K562 (cell line): ENCODE data around the gene FAM227B. TPM values are rescaled to one million over a fixed set of nuclear protein-coding genes. Genes with fewer than 3 reads are reported as not detected.
"Not testable (repeated sequence)": the region's sequence is repeated elsewhere in the genome, so short reads cannot be mapped to it uniquely, and the experiment has no call there.

ENCODE experiments used
- ATAC-seq: fragments of 200-7000 bp; cut with Tn5 transposase; 3 replicates; pipeline ENCODE4 v1.9.1; 2020; ENCODE audit warnings: moderate library complexity
- BruUV-seq: library from RNA; stranded (reverse); fragments of 400-500 nt; replicated peaks from 2 replicates; lab custom pipeline; 2021; lab: Mats Ljungman, UMichigan
- CTCF ChIA-PET: fragments of 300-600 bp; formaldehyde crosslinking; extraction: SDS; loops from one replicate; lab custom pipeline; 2021; ENCODE audit warnings: low intra/inter-chr PET ratio; lab: Yijun Ruan, JAX
- POLR2A ChIA-PET: fragments of 300-600, 350-650 bp; sonication (Branson Sonifier 250); formaldehyde crosslinking; extraction: SDS; loops from one replicate; lab custom pipeline; 2021; ENCODE audit warnings: antibody characterized with exemption, inconsistent platforms; lab: Yijun Ruan, JAX
- DNase-seq, 4 experiments: peaks; one replicate each; pipeline versions ENCODE4 v3.0.0 to v3.0.0-alpha.2; 2011 to 2018; ENCODE audit warnings: low spot score in 3 of 4, mixed read lengths in 3 of 4; ENCODE audit errors: extremely low read depth in 1 of 4
- FAIRE-seq: peaks from 2 replicates; lab custom pipeline; 2011; peaks lifted over from hg19 to GRCh38; lab: Jason Lieb, UNC
- H2AFZ ChIP-seq: 2 replicates; pipeline ENCODE4 v1.6.0; 2011; ENCODE audit warnings: low read depth, low read length, control low read depth, inconsistent platforms
- H3K27ac ChIP-seq: fragments of 200-600 bp; 3 replicates; pipeline ENCODE4 v1.8.0; 2011; ENCODE audit warnings: low read depth, mild to moderate bottlenecking, control low read depth, inconsistent platforms, low read length, moderate library complexity, mixed read lengths; ENCODE audit errors: extremely low read depth
- H3K27me3 ChIP-seq, 2 experiments: fragments of 300-600 bp in 1 of 2; 2 replicates in 1 of 2; 3 replicates in 1 of 2; pipeline versions ENCODE4 v1.6.0 to v1.8.0; 2011; ENCODE audit warnings: inconsistent platforms in 2 of 2, low read length in 2 of 2, mild to moderate bottlenecking in 1 of 2, mixed read lengths in 1 of 2, moderate library complexity in 1 of 2; ENCODE audit not compliant: control insufficient read depth in 2 of 2, insufficient read depth in 2 of 2
- H3K36me3 ChIP-seq: fragments of 300-600 bp; 3 replicates; pipeline ENCODE4 v1.8.0; 2011; ENCODE audit warnings: mild to moderate bottlenecking, low read length, inconsistent platforms; ENCODE audit not compliant: control insufficient read depth, insufficient read depth
- H3K4me1 ChIP-seq, 2 experiments: fragments of 200-600 bp in 1 of 2; replicated peaks in 1 of 2; 2 replicates in 1 of 2; 3 replicates in 1 of 2; pipeline versions ENCODE4 v1.5.1 to v1.8.0; 2011; ENCODE audit warnings: inconsistent platforms in 2 of 2, low read length in 2 of 2, mild to moderate bottlenecking in 1 of 2, mixed read lengths in 1 of 2, moderate library complexity in 1 of 2; ENCODE audit not compliant: control insufficient read depth in 2 of 2, insufficient read depth in 2 of 2
- H3K4me2 ChIP-seq: 2 replicates; pipeline ENCODE4 v1.6.1; 2011; ENCODE audit warnings: low read length, control low read depth, inconsistent platforms, mixed read lengths; ENCODE audit not compliant: insufficient read depth
- H3K4me3 ChIP-seq: fragments of 200-600 bp; sonication (generic), shearing (Covaris generic); 2 replicates; pipeline ENCODE4 v1.5.1; 2016; ENCODE audit warnings: control low read depth, inconsistent platforms
- H3K79me2 ChIP-seq: fragments of 200-600 bp; 3 replicates; pipeline ENCODE4 v1.8.0; 2011; ENCODE audit warnings: low read length, inconsistent platforms; ENCODE audit not compliant: control insufficient read depth, insufficient read depth
- H3K9ac ChIP-seq, 2 experiments: 2 replicates each; pipeline versions ENCODE4 v1.6.0 to v1.6.1; 2011; ENCODE audit warnings: low read depth in 2 of 2, low read length in 2 of 2, control low read depth in 1 of 2, inconsistent platforms in 1 of 2, mild to moderate bottlenecking in 1 of 2, mixed read lengths in 1 of 2; ENCODE audit not compliant: insufficient read depth in 1 of 2
- H3K9me1 ChIP-seq: one replicate; pipeline ENCODE4 v1.6.0; 2011; ENCODE audit warnings: inconsistent platforms, mild to moderate bottlenecking, low read length, moderate library complexity; ENCODE audit not compliant: control insufficient read depth, insufficient read depth
- H3K9me3 ChIP-seq: replicated peaks from 2 replicates; pipeline ENCODE4 v1.5.1; 2011; ENCODE audit warnings: low read depth, low read length, inconsistent platforms; ENCODE audit not compliant: control insufficient read depth, insufficient read depth
- H4K20me1 ChIP-seq: replicated peaks from 2 replicates; pipeline ENCODE4 v1.6.1; 2011; ENCODE audit warnings: low read length, inconsistent platforms, mixed read lengths; ENCODE audit not compliant: control insufficient read depth, insufficient read depth
- CHD2 ChIP-seq: IDR thresholded peaks from 2 replicates; pipeline ENCODE4 v1.6.1; 2011; ENCODE audit warnings: low read depth, low read length
- HDAC8 ChIP-seq: fragments of 450-650 bp; IDR thresholded peaks from 2 replicates; pipeline ENCODE4 v1.6.1; 2016; ENCODE audit warnings: mild to moderate bottlenecking, missing genetic modification characterization, moderate library complexity, missing compliant biosample characterization
- KLF16 ChIP-seq: IDR thresholded peaks from 2 replicates; pipeline ENCODE4 v1.6.1; 2016; ENCODE audit warnings: antibody characterized with exemption
- MCM3 ChIP-seq: fragments of 450-650 bp; IDR thresholded peaks from 2 replicates; pipeline ENCODE4 v1.6.1; 2016
- SAFB ChIP-seq: fragments of 200-400 bp; formaldehyde crosslinking; IDR thresholded peaks from 2 replicates; pipeline ENCODE4 v1.6.1; 2017; ENCODE audit warnings: low read depth, low read length, borderline replicate concordance
- SIX5 ChIP-seq, 2 experiments: IDR thresholded peaks; 2 replicates each; pipeline ENCODE4 v1.6.1; 2011; ENCODE audit warnings: low read length in 2 of 2, borderline replicate concordance in 1 of 2, low read depth in 1 of 2, mild to moderate bottlenecking in 1 of 2, moderate library complexity in 1 of 2; ENCODE audit not compliant: insufficient read depth in 1 of 2
- SMAD4 ChIP-seq: fragments of 250-450 bp; sonication (Bioruptor Pico); conservative IDR thresholded peaks from 2 replicates; pipeline ENCODE4 v1.8.0; 2021; ENCODE audit warnings: inconsistent platforms, mild to moderate bottlenecking, moderate library complexity
- ZFP1 ChIP-seq: fragments of 450-650 bp; formaldehyde crosslinking; IDR thresholded peaks from 2 replicates; pipeline ENCODE4 v1.4.0; 2020; ENCODE audit warnings: mild to moderate bottlenecking, mixed read lengths
- ZNF146 ChIP-seq: IDR thresholded peaks from one replicate; pipeline ENCODE4 v1.6.1; 2018; ENCODE audit warnings: missing compliant biosample characterization; ENCODE audit not compliant: unreplicated experiment
- ZSCAN32 ChIP-seq: fragments of 450-650 bp; formaldehyde crosslinking; IDR thresholded peaks from 2 replicates; pipeline ENCODE4 v1.4.0; 2020; ENCODE audit warnings: mild to moderate bottlenecking, moderate library complexity
- WGBS: fragments of 100-300 bp; shearing (Covaris generic); methylation state at CpG from one replicate; pipeline ENCODE4 v1.1.6; 2016; ENCODE audit warnings: low coverage, mixed read lengths; ENCODE audit not compliant: insufficient coverage; ENCODE audit errors: missing lambda C conversion rate; 5-methylcytosine and 5-hydroxymethylcytosine counted together
- in situ Hi-C: fragments of 300-500 bp; cut with MboI; formaldehyde crosslinking; loops from 4 replicates; pipeline ENCODE4 v1.15.0; 2018; ENCODE audit warnings: inconsistent platforms, mixed read lengths
- intact Hi-C: fragments of 100-400 bp; cut with micrococcal nuclease; formaldehyde crosslinking; loops from 2 replicates; pipeline ENCODE4 v1.14.2; 2022
- polyA plus RNA-seq, 8 experiments: library from polyadenylated mRNA; depleted of rRNA in 4 of 8; stranded (reverse) in 5 of 8; unstranded in 3 of 8; fragments of >200 nt; fragmentation: Nextera tagmentation in 2 of 8; fragmentation: Illumina TruSeq in 1 of 8; extraction: Ambion mirVana in 2 of 8; extraction: Trizol in 1 of 8; gene quantifications; 2 replicates each; pipeline versions ENCODE4 v1.2.1 to v1.2.3, GENCODE V29; 2011 to 2014; ENCODE audit warnings: inconsistent platforms in 1 of 8, missing spikeins in 1 of 8
- total RNA-seq, 7 experiments: library from RNA; depleted of rRNA in 6 of 7; stranded (reverse); fragments of >200 nt in 6 of 7; fragmentation: Illumina TruSeq in 2 of 7; extraction: Trizol in 2 of 7; gene quantifications; 2 replicates each; pipeline versions ENCODE4 v1.2.1 to v1.2.3, GENCODE V29; 2011 to 2021; ENCODE audit warnings: low replicate concordance in 1 of 7

The FAM227B gene
- total and polyA plus RNA-seq, 9 of the 15 experiments (the other 6 are each of a cell fraction or from before 2014, with no cell fraction given): 5.1 to 12.5 (median 11.2) TPM

DNA sequence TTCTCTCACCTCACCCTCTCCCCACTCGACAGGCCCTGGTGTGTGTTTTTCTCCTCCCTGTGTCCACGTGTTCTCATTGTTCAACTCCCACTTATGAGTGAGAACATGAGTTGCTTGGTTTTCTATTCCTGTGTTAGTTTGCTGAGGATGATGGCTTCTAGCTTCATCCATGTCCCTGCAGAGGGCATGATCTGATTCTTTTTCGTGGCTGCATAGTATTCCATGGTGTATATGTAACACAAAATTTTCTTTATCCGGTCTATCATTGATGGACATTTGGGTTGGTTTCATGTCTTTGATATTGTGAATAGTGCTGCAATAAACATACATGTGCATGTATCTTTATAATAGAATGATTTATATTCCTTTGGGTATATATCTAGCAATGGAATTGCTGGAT, 107.9 kb downstream of the FAM227B start:
- H2AFZ ChIP-seq, in situ Hi-C loops, ATAC-seq, H3K79me2 ChIP-seq, H3K27ac ChIP-seq, H3K36me3 ChIP-seq, H3K9ac ChIP-seq, DNase-seq, BruUV-seq, FAIRE-seq: not testable (repeated sequence)
- WGBS: 0% methylated on average over 4 of the region's 4 CpGs
- peak; percentile 87 for TF ChIP-seq ZNF146
- TF ChIP-seq, all 486 proteins: peak for 1; not testable (repeated sequence) for 485
- H3K4me3 ChIP-seq, H3K9me1 ChIP-seq, POLR2A ChIA-PET, CTCF ChIA-PET, H4K20me1 ChIP-seq, H3K9me3 ChIP-seq, H3K4me1 ChIP-seq, intact Hi-C loops, H3K27me3 ChIP-seq, H3K4me2 ChIP-seq: not testable (repeated sequence)

DNA sequence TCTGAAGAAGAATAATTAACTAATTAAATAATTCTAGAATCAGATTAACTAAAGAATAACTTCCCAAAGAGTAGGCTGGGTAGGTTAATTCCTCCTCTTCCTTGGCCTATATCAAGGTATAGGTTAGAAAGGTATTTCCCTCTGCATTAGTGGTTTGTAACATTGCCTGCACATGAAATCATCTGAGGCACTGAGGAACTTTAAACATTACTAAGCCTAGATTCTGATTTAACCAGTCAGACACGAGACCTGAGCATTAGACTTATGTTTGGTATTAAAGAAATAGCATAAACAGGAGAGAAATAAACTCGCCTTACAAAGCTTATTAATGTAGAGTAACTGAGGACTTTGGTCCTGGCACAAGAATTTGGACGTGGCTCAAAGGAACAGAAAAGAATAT, 113.4 kb downstream of the FAM227B start:
- Histone ChIP-seq H3K79me2 (no peaks in the 10 kb centered on the region), H2AFZ (no peak overlapping the region), H3K9me3 (no peaks in the 10 kb centered on the region), H3K4me2 (no peak overlapping the region), H3K9me1 (no peaks in the 10 kb centered on the region), H3K4me3 (no peak overlapping the region), H4K20me1 (no peaks in the 10 kb centered on the region), H3K4me1 (no peaks in the 10 kb centered on the region), H3K27me3 (no peaks in the 10 kb centered on the region), H3K27ac (no peak overlapping the region), H3K36me3 (no peaks in the 10 kb centered on the region), H3K9ac (no peak overlapping the region)
- no peak for FAIRE-seq
- in situ Hi-C loops: no loop called here
- ChIA-PET POLR2A (no interaction called here), CTCF (no interaction called here)
- no TSS peak for BruUV-seq
- intact Hi-C loops: no loop called here
- DNase-seq: no peak
- TF ChIP-seq SIX5 (IDR thresholded peaks at IDR 0.05; ENCODE audit: borderline replicate concordance in 1 of 2, insufficient read depth in 1 of 2, low read depth in 1 of 2, low read length in 2 of 2) (no peak), CHD2 (no peak), HDAC8 (tag) (no peak), MCM3 (no peak), ZSCAN32 (CRISPR knock-in tag) (no peak), KLF16 (no peak), SAFB (no peak), ZFP1 (CRISPR knock-in tag) (no peak), SMAD4 (no peak)
- WGBS: 0% methylated on average over 3 of the region's 3 CpGs
- ATAC-seq: no peak
